Adrenal gland (tissue), 5 donors: Measurements from ENCODE around the gene CRP.

ENCODE experiments used
- CTCF ChIP-seq, 6 experiments: fragments of 450-650 bp in 4 of 6; fragments of 200-600 bp in 2 of 6; sonication (generic) in 1 of 6; IDR thresholded peaks; 1 replicate in 5 of 6; 2 replicates in 1 of 6; pipeline versions ENCODE4 v1.5.1 to v1.8.0; 2016 to 2021; ENCODE audit warnings: antibody characterized with exemption in 6 of 6, mild to moderate bottlenecking in 2 of 6, moderate library complexity in 1 of 6
- POLR2A ChIP-seq, 2 donors: fragments of 450-650 bp; IDR thresholded peaks; one replicate each; pipeline ENCODE4 v1.6.1; 2017; ENCODE audit warnings: antibody characterized with exemption in 2 of 2, mild to moderate bottlenecking in 2 of 2, moderate library complexity in 1 of 2
- donor health status: DM: no; HTN: no; CAD: no.

- TF ChIP-seq CTCF (IDR thresholded peaks at IDR 0.05), result no peak
- no peak for TF ChIP-seq POLR2A (IDR thresholded peaks at IDR 0.05)
These were observed 49.3 kb upstream of the CRP start for GRCh38 chr1:159763686-159764085.
